HepG2 (cell line): ENCODE measurements around the gene C1orf74. TPM values are rescaled to one million over a fixed set of nuclear protein-coding genes. Genes with fewer than 3 reads are reported as not detected.

Experiments
- ATAC-seq: fragments of 200-7000 bp; cut with Tn5 transposase; 3 replicates; pipeline ENCODE4 v1.9.1; 2020; ENCODE audit warnings: mild to moderate bottlenecking, moderate library complexity
- BruUV-seq: library from RNA; stranded (reverse); fragments of 400-500 nt; replicated peaks from 2 replicates; lab custom pipeline; 2021; lab: Mats Ljungman, UMichigan
- CTCF ChIA-PET: fragments of 300-600 bp; formaldehyde crosslinking; extraction: SDS; loops from one replicate; lab custom pipeline; 2021; ENCODE audit warnings: low total read pairs, inconsistent platforms, low intra/inter-chr PET ratio; lab: Yijun Ruan, JAX
- POLR2A ChIA-PET: fragments of 350-600 bp; sonication (Branson Sonifier 250); formaldehyde crosslinking; loops from one replicate; lab custom pipeline; 2020; ENCODE audit warnings: antibody characterized with exemption, inconsistent platforms; lab: Yijun Ruan, JAX
- DNase-seq: peaks from one replicate; pipeline ENCODE4 v3.0.0-alpha.2; 2015; ENCODE audit warnings: low spot score
- FAIRE-seq: peaks from 3 replicates; lab custom pipeline; 2011; peaks lifted over from hg19 to GRCh38; lab: Jason Lieb, UNC
- H2AFZ ChIP-seq: one replicate; pipeline ENCODE4 v1.6.1; 2011; ENCODE audit warnings: low read length, inconsistent platforms
- H3K27ac ChIP-seq: fragments of 300-600 bp; 3 replicates; pipeline ENCODE4 v1.8.0; 2011; ENCODE audit warnings: mixed run types, mild to moderate bottlenecking, mixed read lengths, low read length, inconsistent platforms; ENCODE audit not compliant: insufficient read depth; ENCODE audit errors: extremely low read length
- H3K27me3 ChIP-seq, 2 experiments: fragments of 200-600 bp in 1 of 2; 2 replicates in 1 of 2; 3 replicates in 1 of 2; pipeline versions ENCODE4 v1.6.0 to v1.8.0; 2011; ENCODE audit warnings: low read length in 2 of 2, mild to moderate bottlenecking in 2 of 2, moderate library complexity in 2 of 2, inconsistent platforms in 1 of 2; ENCODE audit not compliant: insufficient read depth in 2 of 2, control insufficient read depth in 1 of 2
- H3K36me3 ChIP-seq, 2 experiments: fragments of 200-600 bp in 1 of 2; replicated peaks in 1 of 2; 2 replicates in 1 of 2; 3 replicates in 1 of 2; pipeline versions ENCODE4 v1.5.1 to v1.8.0; 2011; ENCODE audit warnings: low read length in 2 of 2, inconsistent platforms in 1 of 2; ENCODE audit not compliant: insufficient read depth in 2 of 2, control insufficient read depth in 1 of 2
- H3K4me1 ChIP-seq: 2 replicates; pipeline ENCODE4 v1.5.1; 2012; ENCODE audit warnings: low read length, inconsistent platforms; ENCODE audit not compliant: insufficient read depth
- H3K4me2 ChIP-seq: 2 replicates; pipeline ENCODE4 v1.6.0; 2011; ENCODE audit warnings: low read depth, low read length, inconsistent platforms
- H3K4me3 ChIP-seq, 3 experiments: fragments of 200-600 bp in 1 of 3; sonication (generic), shearing (Covaris generic) in 1 of 3; replicated peaks in 1 of 3; 2 replicates each; pipeline ENCODE4 v1.5.1; 2011 to 2016; ENCODE audit warnings: low read length in 3 of 3, inconsistent platforms in 2 of 3, low read depth in 2 of 3, mild to moderate bottlenecking in 2 of 3, control low read depth in 1 of 3, mixed read lengths in 1 of 3; ENCODE audit not compliant: insufficient read depth in 1 of 3
- H3K79me2 ChIP-seq: one replicate; pipeline ENCODE4 v1.6.1; 2011; ENCODE audit warnings: low read length, inconsistent platforms; ENCODE audit not compliant: insufficient read depth
- H3K9ac ChIP-seq: 2 replicates; pipeline ENCODE4 v1.6.0; 2011; ENCODE audit warnings: mild to moderate bottlenecking, low read depth, low read length, inconsistent platforms; ENCODE audit not compliant: insufficient read depth
- H3K9me3 ChIP-seq: 2 replicates; pipeline ENCODE4 v1.5.1; 2012; ENCODE audit warnings: mild to moderate bottlenecking, low read length
- H4K20me1 ChIP-seq: 2 replicates; pipeline ENCODE4 v1.6.0; 2011; ENCODE audit warnings: inconsistent platforms, mild to moderate bottlenecking, low read length, moderate library complexity; ENCODE audit not compliant: insufficient read depth
- CREB3 ChIP-seq: sonication (generic); formaldehyde crosslinking; IDR thresholded peaks from 2 replicates; pipeline ENCODE4 v1.5.0; 2020; ENCODE audit warnings: missing genetic modification reagents
- GLMP ChIP-seq: sonication (generic); formaldehyde crosslinking; IDR thresholded peaks from 2 replicates; pipeline ENCODE4 v1.9.0; 2021; ENCODE audit warnings: missing genetic modification reagents, mild to moderate bottlenecking, borderline replicate concordance
- HCFC1 ChIP-seq: fragments of 150-350 bp; IDR thresholded peaks from 2 replicates; pipeline ENCODE4 v1.6.1; 2014; ENCODE audit warnings: low read depth, low read length
- MIXL1 ChIP-seq: IDR thresholded peaks from 2 replicates; pipeline ENCODE4 v1.6.1; 2016
- SETDB1 ChIP-seq: sonication (generic); formaldehyde crosslinking; IDR thresholded peaks from 2 replicates; pipeline ENCODE4 v1.5.1; 2020; ENCODE audit warnings: missing genetic modification reagents, mild to moderate bottlenecking, borderline replicate concordance
- SMAD3 ChIP-seq: sonication (generic); formaldehyde crosslinking; IDR thresholded peaks from 2 replicates; pipeline ENCODE4 v1.4.0; 2020; ENCODE audit warnings: missing genetic modification reagents
- THAP7 ChIP-seq: sonication (generic); formaldehyde crosslinking; IDR thresholded peaks from 2 replicates; pipeline ENCODE4 v1.8.1; 2023; ENCODE audit warnings: mild to moderate bottlenecking, missing genetic modification reagents
- ZNF234 ChIP-seq: sonication (generic); formaldehyde crosslinking; conservative IDR thresholded peaks from 2 replicates; pipeline ENCODE4 v1.5.1; 2020; ENCODE audit warnings: mild to moderate bottlenecking, missing genetic modification reagents
- ZNF768 ChIP-seq: sonication (generic); formaldehyde crosslinking; IDR thresholded peaks from 2 replicates; pipeline ENCODE4 v1.4.0; 2020; ENCODE audit warnings: missing genetic modification reagents
- WGBS: methylation state at CpG from one replicate; pipeline ENCODE4 v1.1.6; 2017; ENCODE audit warnings: low lambda C conversion rate; 5-methylcytosine and 5-hydroxymethylcytosine counted together
- in situ Hi-C: cut with HindIII; loops from 2 replicates; pipeline ENCODE4 v1.10.0; 2017; ENCODE audit warnings: low pct_unique_long_range_greater_than_20kb; ENCODE audit not compliant: extremely low pct_ligation_motif_present
- intact Hi-C: fragments of 100-400 bp; cut with micrococcal nuclease; formaldehyde crosslinking; loops from one replicate; pipeline ENCODE4 v1.10.0; 2022; ENCODE audit not compliant: unreplicated experiment
- polyA plus RNA-seq, 8 experiments: library from polyadenylated mRNA; depleted of rRNA in 3 of 8; stranded (reverse) in 7 of 8; unstranded in 1 of 8; fragments of >200 nt; fragmentation: Illumina TruSeq in 4 of 8; extraction: Trizol in 4 of 8; gene quantifications; 2 replicates each; pipeline versions ENCODE4 v1.2.1 to v1.2.3, GENCODE V29; 2011 to 2016; ENCODE audit warnings: low read depth in 4 of 8, missing spikeins in 1 of 8, mixed read lengths in 1 of 8; ENCODE audit not compliant: insufficient read depth in 1 of 8
- total RNA-seq, 5 experiments: library from RNA; depleted of rRNA; stranded (reverse); fragments of >200 nt; fragmentation: Illumina TruSeq; extraction: Trizol; gene quantifications; 2 replicates each; pipeline ENCODE4 v1.2.3, GENCODE V29; 2016; ENCODE audit warnings: low read depth in 1 of 5
- TF ChIP-seq, protein P1 (sequence below): sonication (generic); formaldehyde crosslinking; IDR thresholded peaks from 2 replicates; pipeline ENCODE4 v1.8.0; 2022; ENCODE audit warnings: mild to moderate bottlenecking, missing genetic modification reagents, moderate library complexity

The C1orf74 gene
- total and polyA plus RNA-seq, 2 of the 13 experiments (the other 11 are each of a cell fraction or from before 2014, with no cell fraction given), result 0.33 to 0.71 TPM

DNA sequence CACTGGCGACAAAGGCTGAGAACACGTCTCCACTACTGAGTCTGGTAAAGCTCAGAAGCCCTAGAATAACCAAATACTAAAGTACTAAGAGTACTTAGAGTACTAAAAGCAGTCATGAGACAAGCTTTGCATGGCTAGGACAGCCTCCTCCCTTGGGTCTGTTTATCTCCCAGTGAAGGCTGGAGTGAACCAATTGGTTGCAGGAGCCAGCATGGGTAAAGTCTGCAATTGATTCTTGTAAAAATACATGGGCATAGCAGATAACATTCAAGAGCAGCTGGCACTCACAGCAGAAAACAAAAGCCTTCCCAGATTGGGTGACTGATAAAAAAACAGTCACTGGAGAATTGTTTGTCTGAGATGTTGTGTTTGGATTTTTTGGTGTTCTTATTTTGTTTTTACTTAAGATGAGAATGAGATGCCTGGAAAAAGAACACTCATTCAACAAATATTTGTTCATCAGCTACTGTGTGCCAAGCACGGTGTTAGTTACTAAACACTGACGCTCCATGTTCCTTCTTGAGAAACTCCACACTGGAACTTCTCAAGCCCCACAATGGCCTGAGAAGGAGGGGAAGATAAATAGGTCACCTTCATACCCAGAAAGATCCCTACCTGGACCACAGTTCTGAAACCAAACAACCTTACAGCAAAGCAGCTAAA, 17.9 kb upstream of the C1orf74 start:
- FAIRE-seq (no peak), DNase-seq (no peak), ATAC-seq (no peak)
- no peak overlapping the region for H3K9ac ChIP-seq
- H3K4me3 ChIP-seq, result no peak overlapping the region
- intact Hi-C loops (no loop called here), in situ Hi-C loops (no loop called here)
- H3K4me2 ChIP-seq, result no peak overlapping the region
- no peaks in the 10 kb centered on the region for H4K20me1 ChIP-seq
- 3% methylated on average over 3 of the region's 4 CpGs for WGBS
- POLR2A ChIA-PET, result no interaction called here
- H3K27me3 ChIP-seq, result peaks cover 1 to 11% of the 10 kb centered on the region in 2 experiments; a peak in 1 of 5 replicates
- no TSS peak for BruUV-seq
- H3K4me1 ChIP-seq, result no peaks in the 10 kb centered on the region
- H2AFZ ChIP-seq, result no peak overlapping the region
- no peaks in the 10 kb centered on the region for H3K36me3 ChIP-seq
- no peaks in the 10 kb centered on the region for H3K9me3 ChIP-seq
- CTCF ChIA-PET, result no interaction called here
- TF ChIP-seq HCFC1 (no peak), CREB3 (CRISPR knock-in tag) (no peak), GLMP (no peak), SETDB1 (CRISPR knock-in tag) (no peak), ZNF234 (CRISPR knock-in tag) (no peak), MIXL1 (CRISPR knock-in tag) (no peak), SMAD3 (CRISPR knock-in tag) (no peak), ZNF768 (CRISPR knock-in tag) (no peak), THAP7 (no peak)
- TF ChIP-seq, protein P1, sequence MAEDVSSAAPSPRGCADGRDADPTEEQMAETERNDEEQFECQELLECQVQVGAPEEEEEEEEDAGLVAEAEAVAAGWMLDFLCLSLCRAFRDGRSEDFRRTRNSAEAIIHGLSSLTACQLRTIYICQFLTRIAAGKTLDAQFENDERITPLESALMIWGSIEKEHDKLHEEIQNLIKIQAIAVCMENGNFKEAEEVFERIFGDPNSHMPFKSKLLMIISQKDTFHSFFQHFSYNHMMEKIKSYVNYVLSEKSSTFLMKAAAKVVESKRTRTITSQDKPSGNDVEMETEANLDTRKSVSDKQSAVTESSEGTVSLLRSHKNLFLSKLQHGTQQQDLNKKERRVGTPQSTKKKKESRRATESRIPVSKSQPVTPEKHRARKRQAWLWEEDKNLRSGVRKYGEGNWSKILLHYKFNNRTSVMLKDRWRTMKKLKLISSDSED (CRISPR knock-in tag), result no peak
- no peaks in the 10 kb centered on the region for H3K79me2 ChIP-seq
- H3K27ac ChIP-seq, result no peak overlapping the region
